ENCODE measurements around the gene CTSZ. TPM values are rescaled to one million over a fixed set of nuclear protein-coding genes. Genes with fewer than 3 reads are reported as not detected.
"Not testable (repeated sequence)": the region's sequence is repeated elsewhere in the genome, so short reads cannot be mapped to it uniquely, and the experiment has no call there.

Gene CTSZ
- total and polyA plus RNA-seq, 3 donors from 2014 or later: 49.4 to 120 (median 77.4) TPM

GRCh38 chr20:58967652-58968429, 39.2 kb downstream of the CTSZ start:
- WGBS, 2 donors: 77 to 89% methylated on average over 7 to 10 of the region's 10 CpGs
- no peaks in the 10 kb centered on the region for H3K36me3 ChIP-seq (ENCODE audit: low read depth, missing control alignments)
- H3K27ac ChIP-seq: no peak overlapping the region
- no peaks in the 10 kb centered on the region for H3K4me1 ChIP-seq
- no peaks in the 10 kb centered on the region for H3K27me3 ChIP-seq
- no peaks in the 10 kb centered on the region for H3K9me3 ChIP-seq
- TF ChIP-seq POLR2A (IDR thresholded peaks at IDR 0.05) (no peak), CTCF (IDR thresholded peaks at IDR 0.05) (no peak)
- DNase-seq: no peak
- intact Hi-C loops (cut with DNase I; ENCODE audit: low total_unique reads): no loop called here
- H3K4me3 ChIP-seq: no peak overlapping the region

GRCh38 chr20:58965270-58966064, 41.6 kb downstream of the CTSZ start:
- intact Hi-C loops (cut with DNase I; ENCODE audit: low total_unique reads): no loop called here
- WGBS, 2 donors: 83 to 89% methylated on average over 11 to 14 of the region's 14 CpGs
- Histone ChIP-seq H3K4me1 (no peaks in the 10 kb centered on the region), H3K4me3 (no peak overlapping the region), H3K27ac (no peak overlapping the region), H3K27me3 (no peaks in the 10 kb centered on the region), H3K36me3 (ENCODE audit: low read depth, missing control alignments) (no peaks in the 10 kb centered on the region), H3K9me3 (no peaks in the 10 kb centered on the region)
- no peak for TF ChIP-seq POLR2A (IDR thresholded peaks at IDR 0.05)
- TF ChIP-seq CTCF (IDR thresholded peaks at IDR 0.05): no peak
- DNase-seq: no peak

- intact Hi-C loops (cut with DNase I; ENCODE audit: low total_unique reads); H3K27me3 ChIP-seq; H3K4me3 ChIP-seq; H3K9me3 ChIP-seq; H3K4me1 ChIP-seq; DNase-seq; H3K27ac ChIP-seq; H3K36me3 ChIP-seq (ENCODE audit: low read depth, missing control alignments): not testable (repeated sequence)
- WGBS, 2 donors: 91 to 92% methylated on average over 5 of the region's 5 CpGs
These were observed 43.1 kb downstream of the CTSZ start for GRCh38 chr20:58963922-58964321.

GRCh38 chr20:58963060-58963584, 43.9 kb downstream of the CTSZ start:
- H3K4me1 ChIP-seq: no peaks in the 10 kb centered on the region
- intact Hi-C loops (cut with DNase I; ENCODE audit: low total_unique reads): no loop called here
- H3K36me3 ChIP-seq (ENCODE audit: low read depth, missing control alignments): no peaks in the 10 kb centered on the region
- no peaks in the 10 kb centered on the region for H3K27me3 ChIP-seq
- H3K27ac ChIP-seq: no peak overlapping the region
- no peak overlapping the region for H3K4me3 ChIP-seq
- DNase-seq: no peak
- no peaks in the 10 kb centered on the region for H3K9me3 ChIP-seq
- 59 to 63% methylated on average over 8 of the region's 8 CpGs for WGBS, 2 donors
- TF ChIP-seq CTCF (IDR thresholded peaks at IDR 0.05): no peak
- TF ChIP-seq POLR2A (IDR thresholded peaks at IDR 0.05): no peak

GRCh38 chr20:58959652-58960051, 47.4 kb downstream of the CTSZ start:
- 73 to 80% methylated on average over 6 of the region's 6 CpGs for WGBS, 2 donors
- no peak for TF ChIP-seq CTCF (IDR thresholded peaks at IDR 0.05)
- no peak for TF ChIP-seq POLR2A (IDR thresholded peaks at IDR 0.05)

More at GRCh38 chr20:58959652-58960051, 47.4 kb downstream of the CTSZ start:
- no peaks in the 10 kb centered on the region for H3K4me1 ChIP-seq
- intact Hi-C loops (cut with DNase I; ENCODE audit: low total_unique reads): no loop called here
- H3K27me3 ChIP-seq: no peaks in the 10 kb centered on the region
- H3K9me3 ChIP-seq: no peaks in the 10 kb centered on the region
- H3K27ac ChIP-seq: no peak overlapping the region
- H3K36me3 ChIP-seq (ENCODE audit: low read depth, missing control alignments): no peaks in the 10 kb centered on the region
- no peak for DNase-seq
- no peak overlapping the region for H3K4me3 ChIP-seq
